A549 (cell line): ENCODE data around the gene NEDD4L. TPM values are rescaled to one million over a fixed set of nuclear protein-coding genes. Genes with fewer than 3 reads are reported as not detected.

ENCODE experiments used
- ATAC-seq, 2 experiments: fragments of 200-7000 bp in 1 of 2; fragments of >200 bp in 1 of 2; cut with Nextera tagmentation in 1 of 2; cut with Tn5 transposase in 1 of 2; 3 replicates each; pipeline versions ENCODE4 v1.8.0 to v1.9.1; 2018 to 2020; ENCODE audit warnings: mild to moderate bottlenecking in 1 of 2, moderate library complexity in 1 of 2
- CTCF ChIA-PET: fragments of 300-600 bp; sonication (Branson Sonifier 250); formaldehyde crosslinking; extraction: SDS; loops from one replicate; lab custom pipeline; 2021; ENCODE audit warnings: antibody characterized with exemption, inconsistent platforms; lab: Yijun Ruan, JAX
- POLR2A ChIA-PET: fragments of 350-600 bp; formaldehyde crosslinking; extraction: SDS; loops from one replicate; lab custom pipeline; 2021; ENCODE audit warnings: antibody characterized with exemption, inconsistent platforms; lab: Yijun Ruan, JAX
- DNase-seq, 2 experiments: peaks; one replicate each; pipeline versions ENCODE4 v3.0.0 to v3.0.0-alpha.2; 2011 to 2016; ENCODE audit warnings: low read depth in 1 of 2, low spot score in 1 of 2
- FAIRE-seq: peaks from 2 replicates; lab custom pipeline; 2011; peaks lifted over from hg19 to GRCh38; lab: Jason Lieb, UNC
- H3K27ac ChIP-seq, 2 experiments: fragments of >200 bp; sonication (Bioruptor Twin); formaldehyde crosslinking; 3 replicates each; pipeline ENCODE4 v1.5.1; 2016 to 2017
- H3K4me1 ChIP-seq: fragments of >200 bp; sonication (Bioruptor Twin); formaldehyde crosslinking; 3 replicates; pipeline ENCODE4 v1.6.1; 2016
- H3K4me2 ChIP-seq: fragments of >200 bp; sonication (Bioruptor Twin); formaldehyde crosslinking; 3 replicates; pipeline ENCODE4 v1.6.1; 2016
- H3K4me3 ChIP-seq: fragments of >200 bp; sonication (Bioruptor Twin); formaldehyde crosslinking; 3 replicates; pipeline ENCODE4 v1.5.1; 2016
- H3K9me3 ChIP-seq: fragments of >200 bp; sonication (Bioruptor Twin); formaldehyde crosslinking; 3 replicates; pipeline ENCODE4 v1.6.1; 2016
- ATOH8 ChIP-seq: fragments of 250-450 bp; sonication (Bioruptor Pico); IDR thresholded peaks from 2 replicates; pipeline ENCODE4 v1.5.0; 2020; ENCODE audit warnings: low read depth, mild to moderate bottlenecking, moderate library complexity
- BHLHE40 ChIP-seq: IDR thresholded peaks from 2 replicates; pipeline ENCODE4 v1.6.1; 2012; ENCODE audit warnings: low read depth, low read length, inconsistent platforms
- CEBPB ChIP-seq, 2 experiments: fragments of >200 bp in 1 of 2; sonication (Bioruptor Twin) in 1 of 2; formaldehyde crosslinking in 1 of 2; IDR thresholded peaks; 2 replicates each; pipeline ENCODE4 v1.6.1; 2012 to 2016
- CTCF ChIP-seq: fragments of >200 bp; sonication (Bioruptor Twin); formaldehyde crosslinking; IDR thresholded peaks from 3 replicates; pipeline ENCODE4 v1.5.1; 2016
- EHF ChIP-seq: fragments of 250-450 bp; sonication (Bioruptor Pico); IDR thresholded peaks from 2 replicates; pipeline ENCODE4 v1.5.0; 2020; ENCODE audit warnings: mild to moderate bottlenecking
- EHMT2 ChIP-seq: fragments of 200-600 bp; sonication (generic); IDR thresholded peaks from 2 replicates; pipeline ENCODE4 v1.6.1; 2016; ENCODE audit warnings: antibody characterized with exemption, low read depth, mild to moderate bottlenecking, moderate library complexity
- ELK1 ChIP-seq: fragments of 150-350 bp; IDR thresholded peaks from 2 replicates; pipeline ENCODE4 v1.6.1; 2014; ENCODE audit warnings: low read depth, mild to moderate bottlenecking, low read length
- ESRRA ChIP-seq: fragments of 150-350 bp; IDR thresholded peaks from 2 replicates; pipeline ENCODE4 v1.6.1; 2014; ENCODE audit warnings: mild to moderate bottlenecking, low read length, borderline replicate concordance
- FOSL2 ChIP-seq, 2 experiments: fragments of 450-650 bp in 1 of 2; fragments of >200 bp in 1 of 2; sonication (Bioruptor Twin) in 1 of 2; formaldehyde crosslinking; IDR thresholded peaks; 2 replicates each; pipeline versions ENCODE4 v1.5.0 to v1.6.1; 2016 to 2020; ENCODE audit warnings: mild to moderate bottlenecking in 1 of 2, moderate library complexity in 1 of 2
- FOXS1 ChIP-seq: fragments of 250-450 bp; sonication (Bioruptor Pico); IDR thresholded peaks from 2 replicates; pipeline ENCODE4 v1.5.0; 2020; ENCODE audit warnings: mild to moderate bottlenecking, moderate library complexity
- HDAC2 ChIP-seq: fragments of 200-600 bp; sonication (generic); IDR thresholded peaks from 2 replicates; pipeline ENCODE4 v1.6.1; 2016
- HEYL ChIP-seq: fragments of 250-450 bp; sonication (Bioruptor Pico); IDR thresholded peaks from 2 replicates; pipeline ENCODE4 v1.8.0; 2021; ENCODE audit warnings: mild to moderate bottlenecking, moderate library complexity
- HOXB13 ChIP-seq: fragments of 250-450 bp; sonication (Bioruptor Pico); IDR thresholded peaks from 2 replicates; pipeline ENCODE4 v1.5.0; 2020; ENCODE audit warnings: low read depth, mild to moderate bottlenecking, moderate library complexity
- JUNB ChIP-seq: fragments of >200 bp; sonication (Bioruptor Twin); formaldehyde crosslinking; IDR thresholded peaks from 2 replicates; pipeline ENCODE4 v1.6.1; 2016
- KDM5A ChIP-seq: fragments of 200-600 bp; sonication (generic); IDR thresholded peaks from 2 replicates; pipeline ENCODE4 v1.6.1; 2016; ENCODE audit warnings: antibody characterized with exemption, mild to moderate bottlenecking
- MAFK ChIP-seq: fragments of 450-650 bp; IDR thresholded peaks from 2 replicates; pipeline ENCODE4 v1.6.1; 2014; ENCODE audit not compliant: partially characterized antibody
- MAX ChIP-seq: IDR thresholded peaks from 2 replicates; pipeline ENCODE4 v1.6.1; 2012
- MYC ChIP-seq: IDR thresholded peaks from 2 replicates; pipeline ENCODE4 v1.6.1; 2012; ENCODE audit warnings: mild to moderate bottlenecking, inconsistent platforms, low read length, improper control_type of control experiment, borderline replicate concordance
- NPAS2 ChIP-seq: fragments of 250-450 bp; sonication (Bioruptor Pico); IDR thresholded peaks from 2 replicates; pipeline ENCODE4 v1.8.0; 2022; ENCODE audit warnings: mild to moderate bottlenecking, moderate library complexity, borderline replicate concordance
- NR3C1 ChIP-seq: fragments of >200 bp; sonication (Bioruptor Twin); formaldehyde crosslinking; IDR thresholded peaks from 3 replicates; pipeline ENCODE4 v1.6.1; 2017
- REST ChIP-seq: fragments of 200-600 bp; sonication (generic); IDR thresholded peaks from 2 replicates; pipeline ENCODE4 v1.6.1; 2016; ENCODE audit warnings: antibody characterized with exemption, mild to moderate bottlenecking, moderate library complexity
- RFX5 ChIP-seq: fragments of 450-650 bp; IDR thresholded peaks from 2 replicates; pipeline ENCODE4 v1.7.1; 2014; ENCODE audit warnings: antibody characterized with exemption, mild to moderate bottlenecking, moderate library complexity
- ZNF302 ChIP-seq: fragments of 250-450 bp; sonication (Bioruptor Pico); IDR thresholded peaks from 2 replicates; pipeline ENCODE4 v1.9.0; 2021; ENCODE audit warnings: inconsistent platforms, mild to moderate bottlenecking, moderate library complexity
- ZSCAN20 ChIP-seq: fragments of 250-450 bp; sonication (Bioruptor Pico); IDR thresholded peaks from 2 replicates; pipeline ENCODE4 v1.8.0; 2022; ENCODE audit warnings: mild to moderate bottlenecking, moderate library complexity
- WGBS: methylation state at CpG from one replicate; pipeline ENCODE4 v1.1.6; 2017; ENCODE audit errors: missing lambda C conversion rate; 5-methylcytosine and 5-hydroxymethylcytosine counted together
- polyA plus RNA-seq, 4 experiments: library from polyadenylated mRNA; depleted of rRNA in 3 of 4; stranded (reverse); fragments of >200 nt; fragmentation: RNase III in 1 of 4; extraction: RNeasy Plus Mini Kit Qiagen cat#74134 plus additional on column Dnase treatment in 1 of 4; gene quantifications; 2 replicates in 3 of 4; 3 replicates in 1 of 4; pipeline ENCODE4 v1.2.3, GENCODE V29; 2011 to 2017
- TF ChIP-seq, protein P1 (sequence below): IDR thresholded peaks from 2 replicates; pipeline ENCODE4 v1.6.1; 2012; ENCODE audit warnings: low read depth, borderline replicate concordance
- TF ChIP-seq, protein P2 (sequence below): fragments of 450-650 bp; IDR thresholded peaks from 2 replicates; pipeline ENCODE4 v1.6.1; 2014; ENCODE audit warnings: antibody characterized with exemption

Gene NEDD4L
- polyA plus RNA-seq, 2 of the 4 experiments (the other 2 are of a cell fraction) = 18.0 to 36.5 TPM

DNA sequence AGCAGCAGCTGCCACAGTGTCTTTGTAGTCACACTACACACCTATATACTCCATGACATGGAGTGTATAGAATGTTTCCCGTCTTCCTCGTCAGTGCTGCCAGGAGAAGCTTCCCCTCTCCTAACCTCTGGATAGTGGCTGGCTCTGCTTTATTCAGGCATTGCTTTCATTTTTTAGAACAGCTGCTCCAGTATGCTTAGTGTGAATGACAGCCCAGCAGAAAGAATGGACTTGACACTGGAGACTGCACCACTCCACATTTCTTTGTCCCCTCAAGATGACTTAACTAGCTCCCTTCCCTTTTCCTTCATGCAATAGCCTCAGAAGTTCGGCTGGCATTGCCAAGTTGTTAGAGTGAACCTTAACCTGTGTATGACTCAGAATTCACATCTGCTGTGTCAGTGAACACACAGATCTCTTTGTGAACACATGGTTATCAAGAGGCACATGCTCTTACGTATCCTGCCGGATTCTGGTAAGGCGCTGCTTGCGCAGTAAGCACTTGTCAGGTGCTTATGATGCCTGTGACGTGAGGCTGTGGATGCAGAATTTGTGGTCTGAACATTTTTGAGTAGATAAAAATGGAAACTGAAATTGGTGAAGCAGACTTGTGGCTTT is 73.9 kb downstream of the NEDD4L start:
- Histone ChIP-seq H3K4me1 (peaks cover 27% of the 10 kb centered on the region), H3K4me3 (no peak overlapping the region), H3K27ac (peak overlapping the region; percentile 62 to 76), H3K4me2 (peak overlapping the region; percentile 57), H3K9me3 (no peaks in the 10 kb centered on the region)
- POLR2A ChIA-PET = no interaction called here
- TF ChIP-seq MAFK (peak; percentile 78), MYC (peak; percentile 55; the same call in 1 of the 2 replicates), JUNB (no peak), ZSCAN20 (CRISPR knock-in tag) (no peak), BHLHE40 (no peak), ELK1 (no peak), NR3C1 (no peak), HOXB13 (CRISPR knock-in tag) (no peak), EHMT2 (no peak), ESRRA (no peak), ATOH8 (no peak), EHF (CRISPR knock-in tag) (no peak), REST (no peak), FOXS1 (CRISPR knock-in tag) (no peak), HDAC2 (no peak), KDM5A (no peak), CTCF (no peak), HEYL (no peak), FOSL2 (IDR thresholded peaks at IDR 0.05) (peak; percentile 36; the same call in 1 of the 2 replicates), FOSL2 (CRISPR knock-in tag; IDR thresholded peaks at IDR 0.05) (peak; percentile 68), RFX5 (no peak), CEBPB (IDR thresholded peaks at IDR 0.05) (no peak), MAX (peak; percentile 79), NPAS2 (no peak), ZNF302 (CRISPR knock-in tag) (no peak)
- TF ChIP-seq, protein P1, sequence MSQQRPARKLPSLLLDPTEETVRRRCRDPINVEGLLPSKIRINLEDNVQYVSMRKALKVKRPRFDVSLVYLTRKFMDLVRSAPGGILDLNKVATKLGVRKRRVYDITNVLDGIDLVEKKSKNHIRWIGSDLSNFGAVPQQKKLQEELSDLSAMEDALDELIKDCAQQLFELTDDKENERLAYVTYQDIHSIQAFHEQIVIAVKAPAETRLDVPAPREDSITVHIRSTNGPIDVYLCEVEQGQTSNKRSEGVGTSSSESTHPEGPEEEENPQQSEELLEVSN = no peak
- TF ChIP-seq, protein P2, sequence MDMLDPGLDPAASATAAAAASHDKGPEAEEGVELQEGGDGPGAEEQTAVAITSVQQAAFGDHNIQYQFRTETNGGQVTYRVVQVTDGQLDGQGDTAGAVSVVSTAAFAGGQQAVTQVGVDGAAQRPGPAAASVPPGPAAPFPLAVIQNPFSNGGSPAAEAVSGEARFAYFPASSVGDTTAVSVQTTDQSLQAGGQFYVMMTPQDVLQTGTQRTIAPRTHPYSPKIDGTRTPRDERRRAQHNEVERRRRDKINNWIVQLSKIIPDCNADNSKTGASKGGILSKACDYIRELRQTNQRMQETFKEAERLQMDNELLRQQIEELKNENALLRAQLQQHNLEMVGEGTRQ = 0 out of 2 replicates have a peak, but pooled peaks have one; percentile 18
- WGBS = 46% methylated on average over 8 of the region's 8 CpGs
- DNase-seq (peak; percentile 69 to 82), ATAC-seq (peak; percentile 86 to 95), FAIRE-seq (no peak)
- CTCF ChIA-PET = interaction anchor here (1.1 to 2.6 kb wide), 6 partner anchors 9 to 236 kb away, joined by 3 to 19 read pairs (median 7); partner anchors contain the start of gene NEDD4L
